HCT116 (cell line): ENCODE results near the gene ARHGAP45.

ENCODE experiments used
- EZH2 ChIP-seq: fragments of 200-600 bp; sonication (generic); IDR thresholded peaks from 2 replicates; pipeline ENCODE4 v1.6.1; 2017; ENCODE audit warnings: antibody characterized with exemption, mixed run types
- JUND ChIP-seq: IDR thresholded peaks from 2 replicates; pipeline ENCODE4 v1.6.1; 2012
- POLR2A ChIP-seq: IDR thresholded peaks from 2 replicates; pipeline ENCODE4 v1.7.0; 2011; ENCODE audit warnings: borderline replicate concordance; ENCODE audit not compliant: insufficient read depth, insufficient read length; ENCODE audit errors: extremely low read depth
- POLR2AphosphoS5 ChIP-seq: IDR thresholded peaks from 2 replicates; pipeline ENCODE4 v1.6.1; 2011; ENCODE audit warnings: mild to moderate bottlenecking, low read depth, low read length, moderate library complexity
- SIN3A ChIP-seq: IDR thresholded peaks from 2 replicates; pipeline ENCODE4 v1.6.1; 2012; ENCODE audit warnings: low read depth
- SP1 ChIP-seq: IDR thresholded peaks from 2 replicates; pipeline ENCODE4 v1.6.1; 2012; ENCODE audit warnings: low read depth
- TF ChIP-seq, protein P1 (sequence below), 3 experiments: fragments of 200-600 bp in 1 of 3; sonication (generic) in 1 of 3; IDR thresholded peaks in 2 of 3; conservative IDR thresholded peaks in 1 of 3; 2 replicates each; pipeline ENCODE4 v1.5.1; 2012 to 2017; ENCODE audit warnings: low read depth in 2 of 3, low read length in 2 of 3, antibody characterized with exemption in 1 of 3, borderline replicate concordance in 1 of 3, control low read depth in 1 of 3, mild to moderate bottlenecking in 1 of 3, mixed read lengths in 1 of 3, mixed run types in 1 of 3, moderate library complexity in 1 of 3; ENCODE audit not compliant: insufficient read depth in 1 of 3

DNA sequence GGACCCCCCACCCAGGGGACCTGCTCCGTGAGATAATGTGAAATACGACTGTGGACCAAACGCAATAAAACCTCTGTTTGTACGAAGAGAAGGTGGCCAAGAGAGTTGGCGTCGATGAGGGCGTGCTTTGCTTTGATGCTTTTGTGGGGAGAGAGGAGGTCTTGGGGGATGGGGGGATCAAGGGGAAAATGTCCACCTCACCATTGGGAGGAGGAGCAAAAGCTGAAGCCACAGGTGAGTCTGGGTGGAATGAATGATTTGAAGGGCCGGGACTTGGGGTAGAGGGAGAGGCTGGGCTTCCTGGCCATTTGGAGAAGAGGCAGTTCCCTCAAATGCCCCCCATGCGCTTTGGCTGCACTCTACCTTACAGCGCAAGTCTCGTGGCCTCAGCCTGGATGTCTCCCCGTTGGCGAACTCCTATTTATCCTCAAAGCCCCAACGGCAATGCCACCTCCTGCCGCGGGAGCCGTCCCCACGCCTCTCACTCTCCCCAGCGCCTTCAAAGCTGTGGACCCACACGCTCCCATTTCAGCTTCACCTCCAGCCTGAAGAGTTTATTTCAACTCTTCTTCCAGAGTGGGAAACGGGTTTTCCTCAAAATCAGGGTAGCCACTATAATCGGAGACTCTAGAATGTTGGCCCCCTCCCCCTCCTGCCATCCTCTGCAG, 27.9 kb upstream of the ARHGAP45 start:
- TF ChIP-seq, protein P1, sequence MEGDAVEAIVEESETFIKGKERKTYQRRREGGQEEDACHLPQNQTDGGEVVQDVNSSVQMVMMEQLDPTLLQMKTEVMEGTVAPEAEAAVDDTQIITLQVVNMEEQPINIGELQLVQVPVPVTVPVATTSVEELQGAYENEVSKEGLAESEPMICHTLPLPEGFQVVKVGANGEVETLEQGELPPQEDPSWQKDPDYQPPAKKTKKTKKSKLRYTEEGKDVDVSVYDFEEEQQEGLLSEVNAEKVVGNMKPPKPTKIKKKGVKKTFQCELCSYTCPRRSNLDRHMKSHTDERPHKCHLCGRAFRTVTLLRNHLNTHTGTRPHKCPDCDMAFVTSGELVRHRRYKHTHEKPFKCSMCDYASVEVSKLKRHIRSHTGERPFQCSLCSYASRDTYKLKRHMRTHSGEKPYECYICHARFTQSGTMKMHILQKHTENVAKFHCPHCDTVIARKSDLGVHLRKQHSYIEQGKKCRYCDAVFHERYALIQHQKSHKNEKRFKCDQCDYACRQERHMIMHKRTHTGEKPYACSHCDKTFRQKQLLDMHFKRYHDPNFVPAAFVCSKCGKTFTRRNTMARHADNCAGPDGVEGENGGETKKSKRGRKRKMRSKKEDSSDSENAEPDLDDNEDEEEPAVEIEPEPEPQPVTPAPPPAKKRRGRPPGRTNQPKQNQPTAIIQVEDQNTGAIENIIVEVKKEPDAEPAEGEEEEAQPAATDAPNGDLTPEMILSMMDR (IDR thresholded peaks at IDR 0.05 in 2 of 3, conservative IDR thresholded peaks at IDR 0.05 in 1 of 3; ENCODE audit: borderline replicate concordance in 1 of 3, insufficient read depth in 1 of 3, low read depth in 2 of 3, low read length in 2 of 3) = no peak
- TF ChIP-seq SP1 (no peak), POLR2A (no peak), EZH2 (no peak), POLR2AphosphoS5 (no peak), JUND (no peak), SIN3A (no peak)
